Measurements from ENCODE around the gene SLITRK1. TPM values are rescaled to one million over a fixed set of nuclear protein-coding genes. Genes with fewer than 3 reads are reported as not detected.

The SLITRK1 gene
- total RNA-seq, 2 donors from 2014 or later, result not detected

DNA sequence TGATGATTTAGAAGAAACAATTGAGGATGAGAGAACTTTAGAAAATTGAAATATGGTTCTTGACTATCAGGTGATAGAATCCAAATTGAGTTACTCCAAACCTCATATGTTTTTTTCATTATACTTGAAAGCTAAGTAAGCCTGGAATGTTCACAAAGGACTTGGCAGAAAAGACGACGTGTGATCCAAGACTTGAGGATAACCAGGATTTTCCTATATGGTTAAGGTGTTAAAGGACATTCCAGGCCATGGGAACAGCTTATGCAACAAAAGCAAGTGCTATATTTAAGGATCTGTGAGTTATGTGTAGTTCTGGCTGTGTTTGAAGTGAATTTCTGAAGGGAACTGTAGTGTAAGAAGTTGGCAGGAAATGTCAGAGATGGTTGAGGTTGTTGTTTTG lies 52.5 kb downstream of the SLITRK1 start:
- DNase-seq (ENCODE audit: low spot score) (no peak), ATAC-seq (no peak)
- H3K27ac Mint-ChIP-seq, result no peak overlapping the region
- H3K27me3 Mint-ChIP-seq, result no peaks in the 10 kb centered on the region
- no peaks in the 10 kb centered on the region for H3K36me3 Mint-ChIP-seq
- H3K4me1 Mint-ChIP-seq (ENCODE audit: low read depth in 2 of 2), result no peaks in the 10 kb centered on the region
- H3K4me3 Mint-ChIP-seq, result no peak overlapping the region
- peaks cover 16% of the 10 kb centered on the region for H3K9me3 Mint-ChIP-seq

DNA sequence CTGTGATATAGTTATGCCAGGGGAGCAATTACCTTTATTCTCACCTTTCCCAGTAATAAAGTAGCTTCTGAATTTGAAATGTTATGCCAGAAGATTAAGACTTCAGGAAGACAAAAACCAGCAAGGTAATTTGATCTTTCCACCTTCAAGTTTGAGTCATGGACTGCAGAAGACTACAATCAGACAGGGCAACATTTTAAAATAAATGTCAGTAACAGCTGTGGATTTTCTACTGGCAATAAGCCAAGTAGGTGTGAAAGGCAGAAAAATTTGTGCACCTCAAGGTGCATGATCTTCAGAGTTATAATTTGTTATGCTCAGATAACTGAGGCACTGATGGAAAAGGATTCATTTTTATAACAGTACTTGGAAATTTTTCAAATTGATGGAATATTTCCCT lies 54.9 kb downstream of the SLITRK1 start:
- Mint-ChIP-seq H3K36me3 (no peaks in the 10 kb centered on the region), H3K27me3 (no peaks in the 10 kb centered on the region), H3K27ac (no peak overlapping the region), H3K9me3 (peaks cover 14% of the 10 kb centered on the region), H3K4me3 (no peak overlapping the region), H3K4me1 (ENCODE audit: low read depth in 2 of 2) (no peaks in the 10 kb centered on the region)
- DNase-seq (ENCODE audit: low spot score) (no peak), ATAC-seq (no peak)

Data from natural killer cell treated with Interleukin-12 subunit alpha and Interleukin-12 subunit beta and Interleukin-15 and Interleukin-18, amount 100 ng/mL, for 72 hours (primary cell).